IPS DF 6.9 (cell line): Measurements from ENCODE around the gene SPZ1.
A peak's percentile ranks its signal among the peaks of the same experiment; 100 is the strongest.
"Not testable (repeated sequence)": the region's sequence is repeated elsewhere in the genome, so short reads cannot be mapped to it uniquely, and the experiment has no call there.

ENCODE experiments used
- DNase-seq: peaks from one replicate; pipeline ENCODE4 v3.0.0-alpha.2; 2013; ENCODE audit warnings: low read depth, low spot score
- H3K27ac ChIP-seq: one replicate; pipeline ENCODE4 v1.5.1; 2013; ENCODE audit warnings: low read length, control low read depth
- H3K27me3 ChIP-seq: 2 replicates; pipeline ENCODE4 v1.6.1; 2013; ENCODE audit warnings: mild to moderate bottlenecking, low read length; ENCODE audit not compliant: control insufficient read depth, insufficient read depth
- H3K36me3 ChIP-seq: 2 replicates; pipeline ENCODE4 v1.6.1; 2013; ENCODE audit warnings: low read length; ENCODE audit not compliant: control insufficient read depth, insufficient read depth
- H3K4me1 ChIP-seq: 2 replicates; pipeline ENCODE4 v1.6.1; 2013; ENCODE audit warnings: low read length; ENCODE audit not compliant: control insufficient read depth, insufficient read depth
- H3K4me3 ChIP-seq: 2 replicates; pipeline ENCODE4 v1.5.1; 2013; ENCODE audit warnings: mild to moderate bottlenecking, low read length
- H3K9me3 ChIP-seq: 2 replicates; pipeline ENCODE4 v1.6.1; 2013; ENCODE audit warnings: low read length, inconsistent platforms; ENCODE audit not compliant: control insufficient read depth, insufficient read depth
- WGBS: extraction: QIAGEN DNeasy Blood & Tissue Kit; methylation state at CpG from one replicate; pipeline ENCODE4 v1.1.7; 2013; ENCODE audit warnings: mixed read lengths, missing lambda C conversion rate; ENCODE audit not compliant: insufficient read length, insufficient coverage; 5-methylcytosine and 5-hydroxymethylcytosine counted together

The SPZ1 gene

GRCh38 chr5:80326468-80326867 lies 6.7 kb downstream of the SPZ1 start:
- Histone ChIP-seq H3K4me1 (no peaks in the 10 kb centered on the region), H3K27ac (no peak overlapping the region), H3K36me3 (no peaks in the 10 kb centered on the region), H3K4me3 (no peak overlapping the region), H3K27me3 (no peaks in the 10 kb centered on the region), H3K9me3 (no peaks in the 10 kb centered on the region)
- WGBS = no CpG with 5 or more reads among the region's 1 CpG
- no peak for DNase-seq

- Histone ChIP-seq H3K27me3 (no peaks in the 10 kb centered on the region), H3K27ac (no peak overlapping the region), H3K4me1 (no peaks in the 10 kb centered on the region), H3K36me3 (no peaks in the 10 kb centered on the region), H3K4me3 (no peak overlapping the region), H3K9me3 (no peaks in the 10 kb centered on the region)
- no peak for DNase-seq
- no CpG with 5 or more reads among the region's 7 CpGs for WGBS
These were observed 17.6 kb downstream of the SPZ1 start for GRCh38 chr5:80337379-80337778.

GRCh38 chr5:80339116-80339515 lies 19.3 kb downstream of the SPZ1 start:
- Histone ChIP-seq H3K4me3 (no peak overlapping the region), H3K27me3 (no peaks in the 10 kb centered on the region), H3K4me1 (no peaks in the 10 kb centered on the region), H3K27ac (no peak overlapping the region), H3K36me3 (no peaks in the 10 kb centered on the region), H3K9me3 (no peaks in the 10 kb centered on the region)
- DNase-seq = no peak
- no CpG with 5 or more reads among the region's 7 CpGs for WGBS

GRCh38 chr5:80341016-80341775 lies 21.4 kb downstream of the SPZ1 start:
- DNase-seq = no peak
- no peak overlapping the region for H3K4me3 ChIP-seq
- WGBS = no CpG with 5 or more reads among the region's 4 CpGs
- H3K36me3 ChIP-seq = no peaks in the 10 kb centered on the region
- no peaks in the 10 kb centered on the region for H3K4me1 ChIP-seq
- H3K27me3 ChIP-seq = no peaks in the 10 kb centered on the region
- no peaks in the 10 kb centered on the region for H3K9me3 ChIP-seq
- H3K27ac ChIP-seq = no peak overlapping the region

GRCh38 chr5:80343067-80343466 lies 23.3 kb downstream of the SPZ1 start:
- no peak for DNase-seq
- Histone ChIP-seq H3K36me3 (no peaks in the 10 kb centered on the region), H3K27me3 (no peaks in the 10 kb centered on the region), H3K4me3 (no peak overlapping the region), H3K27ac (no peak overlapping the region), H3K9me3 (no peaks in the 10 kb centered on the region), H3K4me1 (no peaks in the 10 kb centered on the region)
- WGBS = no CpG with 5 or more reads among the region's 3 CpGs

- no peaks in the 10 kb centered on the region for H3K9me3 ChIP-seq
- H3K27me3 ChIP-seq = no peaks in the 10 kb centered on the region
- WGBS = no CpG with 5 or more reads among the region's 2 CpGs
- peak; percentile 11 for DNase-seq
- H3K4me1 ChIP-seq = no peaks in the 10 kb centered on the region
- H3K36me3 ChIP-seq = no peaks in the 10 kb centered on the region
- H3K27ac ChIP-seq = no peak overlapping the region
- H3K4me3 ChIP-seq = no peak overlapping the region
These were observed 26.3 kb downstream of the SPZ1 start for GRCh38 chr5:80346055-80346454.

GRCh38 chr5:80348171-80348570 lies 28.4 kb downstream of the SPZ1 start:
- no peak overlapping the region for H3K4me3 ChIP-seq
- no peak for DNase-seq
- no peak overlapping the region for H3K27ac ChIP-seq
- no peaks in the 10 kb centered on the region for H3K9me3 ChIP-seq
- H3K36me3 ChIP-seq = no peaks in the 10 kb centered on the region
- WGBS = no CpG with 5 or more reads among the region's 1 CpG
- H3K27me3 ChIP-seq = no peaks in the 10 kb centered on the region
- H3K4me1 ChIP-seq = no peaks in the 10 kb centered on the region

GRCh38 chr5:80351019-80351418 lies 31.2 kb downstream of the SPZ1 start:
- not testable (repeated sequence) for DNase-seq, H3K4me1 ChIP-seq, H3K27ac ChIP-seq, H3K27me3 ChIP-seq, H3K4me3 ChIP-seq, H3K36me3 ChIP-seq, H3K9me3 ChIP-seq
- WGBS = no CpG with 5 or more reads among the region's 15 CpGs

GRCh38 chr5:80355686-80356085 lies 35.9 kb downstream of the SPZ1 start:
- no peak for DNase-seq
- no peaks in the 10 kb centered on the region for H3K4me1 ChIP-seq
- no peaks in the 10 kb centered on the region for H3K27me3 ChIP-seq
- H3K27ac ChIP-seq = no peak overlapping the region
- no peaks in the 10 kb centered on the region for H3K36me3 ChIP-seq
- H3K9me3 ChIP-seq = no peaks in the 10 kb centered on the region
- H3K4me3 ChIP-seq = no peak overlapping the region
- WGBS = 100% methylated on average over 2 of the region's 4 CpGs

- WGBS = no CpG with 5 or more reads among the region's 1 CpG
- H3K9me3 ChIP-seq = no peaks in the 10 kb centered on the region
- no peak overlapping the region for H3K4me3 ChIP-seq
- no peak overlapping the region for H3K27ac ChIP-seq
- no peaks in the 10 kb centered on the region for H3K4me1 ChIP-seq
- H3K36me3 ChIP-seq = no peaks in the 10 kb centered on the region
- no peak for DNase-seq
- H3K27me3 ChIP-seq = no peaks in the 10 kb centered on the region
These were observed 37.9 kb downstream of the SPZ1 start for GRCh38 chr5:80357671-80358070.

GRCh38 chr5:80360914-80361444 lies 41.2 kb downstream of the SPZ1 start:
- Histone ChIP-seq H3K36me3 (no peaks in the 10 kb centered on the region), H3K27ac (no peak overlapping the region), H3K27me3 (no peaks in the 10 kb centered on the region), H3K9me3 (no peaks in the 10 kb centered on the region), H3K4me3 (no peak overlapping the region), H3K4me1 (no peaks in the 10 kb centered on the region)
- no peak for DNase-seq
